Measurements from ENCODE around the gene NSUN7. TPM values are rescaled to one million over a fixed set of nuclear protein-coding genes. Genes with fewer than 3 reads are reported as not detected.

NSUN7 gene
- total and polyA plus RNA-seq, 9 of the 15 experiments (the other 6 are each of a cell fraction or from before 2014, with no cell fraction given) = not detected

DNA sequence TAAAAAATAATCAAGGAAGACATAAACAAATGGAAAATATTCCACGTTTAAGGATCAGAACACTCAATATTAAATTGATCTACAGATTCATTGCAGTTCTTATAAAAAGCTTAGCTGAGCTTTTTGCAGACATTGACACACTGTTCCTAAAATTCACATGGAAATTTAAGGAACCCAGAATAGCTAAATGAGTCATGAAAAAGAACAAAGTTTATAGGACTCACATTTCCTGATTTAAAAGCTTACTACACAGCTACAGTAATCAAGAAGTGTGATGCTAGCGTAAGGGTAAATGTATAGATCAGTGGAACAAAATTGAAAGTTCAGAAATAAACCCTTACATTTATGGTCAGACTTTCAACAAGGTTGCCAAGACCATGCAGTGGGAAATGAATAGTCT, 33.1 kb downstream of the NSUN7 start (continued):
- TF ChIP-seq BHLHE40 (IDR thresholded peaks at IDR 0.05; ENCODE audit: low read length) (no peak), KLF10 (CRISPR knock-in tag; IDR thresholded peaks at IDR 0.05) (no peak), GTF2B (IDR thresholded peaks at IDR 0.05; ENCODE audit: extremely low read depth, insufficient read length) (no peak), PTRF (tag; IDR thresholded peaks at IDR 0.05) (no peak)

DNA sequence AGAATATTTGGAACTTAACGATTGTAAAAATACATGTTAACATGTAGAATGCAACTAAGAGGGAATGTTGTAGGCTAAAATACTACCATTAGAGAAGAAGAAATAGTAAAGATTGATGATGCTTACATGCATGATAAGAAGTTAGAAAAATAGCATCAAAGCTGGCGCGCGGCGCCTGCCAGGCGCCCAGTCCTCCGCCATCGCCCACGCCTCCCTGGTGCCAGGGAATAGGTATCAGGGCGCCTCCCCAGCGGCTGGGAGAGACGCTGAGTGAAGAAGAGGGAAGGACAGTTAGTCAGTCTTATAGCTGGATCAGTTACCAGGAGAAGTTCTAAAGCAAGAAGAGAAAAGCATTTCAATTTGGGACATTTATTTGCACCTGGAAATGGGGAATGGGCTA, 36.0 kb downstream of the NSUN7 start:
- H3K36me3 ChIP-seq (ENCODE audit: control insufficient read depth, insufficient read depth, low read length) = no peaks in the 10 kb centered on the region
- H3K4me1 ChIP-seq (replicated peaks in 1 of 2; ENCODE audit: control insufficient read depth in 2 of 2, insufficient read depth in 2 of 2, low read length in 2 of 2) = no peaks in the 10 kb centered on the region
- FAIRE-seq (no peak), DNase-seq (ENCODE audit: extremely low read depth in 1 of 4, low spot score in 3 of 4) (no peak), ATAC-seq (no peak)
- peaks cover 0 to 4% of the 10 kb centered on the region in 2 experiments; a peak in 1 of 5 replicates for H3K27me3 ChIP-seq (ENCODE audit: control insufficient read depth in 2 of 2, insufficient read depth in 2 of 2, low read length in 2 of 2)
- BruUV-seq (replicated peaks) = no TSS peak
- no peak overlapping the region for H3K27ac ChIP-seq (ENCODE audit: extremely low read depth, low read depth, low read length)
- H3K4me3 ChIP-seq = no peak overlapping the region
- no peaks in the 10 kb centered on the region for H3K9me3 ChIP-seq (replicated peaks; ENCODE audit: control insufficient read depth, insufficient read depth, low read depth, low read length)
- H3K9ac ChIP-seq (ENCODE audit: insufficient read depth in 1 of 2, low read depth in 2 of 2, low read length in 2 of 2) = no peak overlapping the region
- no peaks in the 10 kb centered on the region for H3K79me2 ChIP-seq (ENCODE audit: control insufficient read depth, insufficient read depth, low read length)
- in situ Hi-C loops (cut with MboI) (no loop called here), intact Hi-C loops (cut with micrococcal nuclease) (no loop called here)
- H2AFZ ChIP-seq (ENCODE audit: low read depth, low read length) = no peak overlapping the region
- TF ChIP-seq NCOA2 (IDR thresholded peaks at IDR 0.05; ENCODE audit: partially characterized antibody in 2 of 2) = no peak
- no peak for TF ChIP-seq FOXA3 (CRISPR knock-in tag; conservative IDR thresholded peaks at IDR 0.05 in 1 of 2, IDR thresholded peaks at IDR 0.05 in 1 of 2)
- no peak for TF ChIP-seq POLR2G (IDR thresholded peaks at IDR 0.05; ENCODE audit: low read depth, low read length)
- no peak for TF ChIP-seq HNRNPUL1 (IDR thresholded peaks at IDR 0.05; ENCODE audit: low read length)
- no peak for TF ChIP-seq MAFK (IDR thresholded peaks at IDR 0.05; ENCODE audit: low read length)
- no peak for TF ChIP-seq PRMT5 (CRISPR knock-in tag; IDR thresholded peaks at IDR 0.05)
- TF ChIP-seq COPS2 (conservative IDR thresholded peaks at IDR 0.05) = no peak
- no peak for TF ChIP-seq NONO (IDR thresholded peaks at IDR 0.05; ENCODE audit: low read depth in 2 of 2, low read length in 1 of 2)
- no peak for TF ChIP-seq TOE1 (IDR thresholded peaks at IDR 0.05; ENCODE audit: borderline replicate concordance)
- no peak for TF ChIP-seq TOE1 (CRISPR knock-in tag; IDR thresholded peaks at IDR 0.05; ENCODE audit: borderline replicate concordance, low read depth)
- TF ChIP-seq PRDM10 (IDR thresholded peaks at IDR 0.05; ENCODE audit: partially characterized antibody) = no peak
- TF ChIP-seq SP1 (CRISPR knock-in tag; IDR thresholded peaks at IDR 0.05) = no peak
- under 1% methylated on average over 12 of the region's 12 CpGs for WGBS (ENCODE audit: insufficient coverage, low coverage, missing lambda C conversion rate)
- ChIA-PET CTCF (ENCODE audit: low intra/inter-chr PET ratio) (no interaction called here), POLR2A (interaction anchor here (0.6 kb wide), 1 partner anchor 1041 kb away, joined by 3 read pairs; no protein-coding TSS in a partner anchor)
- H3K9me1 ChIP-seq (ENCODE audit: control insufficient read depth, insufficient read depth, low read length) = no peaks in the 10 kb centered on the region
- no peaks in the 10 kb centered on the region for H4K20me1 ChIP-seq (replicated peaks; ENCODE audit: control insufficient read depth, insufficient read depth, low read length)
- H3K4me2 ChIP-seq (ENCODE audit: insufficient read depth, low read length) = no peak overlapping the region

Measured in K562 (cell line).